ENCODE results near the gene CFHR3.
A peak's percentile ranks its signal among the peaks of the same experiment; 100 is the strongest.
"Not testable (repeated sequence)": the region's sequence is repeated elsewhere in the genome, so short reads cannot be mapped to it uniquely, and the experiment has no call there.

Gene CFHR3

DNA sequence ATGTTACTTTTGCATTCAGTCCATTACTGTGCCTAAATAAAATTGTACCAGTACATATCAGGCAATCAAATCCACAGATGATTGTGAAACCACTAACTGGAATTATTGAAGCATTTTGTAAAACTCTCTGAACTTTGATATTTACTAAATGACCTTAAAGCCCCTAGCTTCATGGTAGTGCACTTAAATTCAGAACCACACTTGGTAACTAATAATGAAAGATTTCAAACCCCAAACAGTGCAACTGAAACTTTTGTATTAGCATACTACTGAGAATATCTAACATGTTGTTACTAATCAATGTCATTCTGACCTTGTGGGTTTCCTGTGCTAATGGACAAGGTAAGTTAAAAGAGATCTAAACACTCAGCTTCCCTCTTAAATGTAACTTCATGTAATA lies at the start of gene CFHR3:
CFHR3 (plus strand) TSS at position 238 of the 400 bp plus-strand sequence; CDS start at position 285, 47 bp downstream.
- DNase-seq: no peak

DNA sequence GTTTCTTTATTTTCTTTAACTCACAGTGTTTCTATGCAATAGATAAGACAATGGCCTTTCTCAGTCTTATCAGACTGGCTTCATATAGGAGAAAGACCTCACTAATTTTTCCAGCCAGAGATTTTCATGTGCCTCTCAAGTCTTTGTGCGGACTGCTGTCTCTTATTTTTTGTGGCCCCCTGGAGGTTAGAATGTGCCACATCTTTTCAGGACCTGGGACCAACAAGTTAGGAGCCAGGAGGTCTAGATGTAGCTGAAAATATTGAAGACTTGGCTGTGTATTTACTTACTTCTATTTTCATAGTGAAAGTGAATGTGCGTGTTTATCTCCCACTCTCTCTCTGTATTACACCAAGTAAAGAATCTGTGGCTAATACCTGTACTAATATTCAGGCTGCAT lies 42.1 kb upstream of the CFHR3 start:
- no peak for DNase-seq

DNA sequence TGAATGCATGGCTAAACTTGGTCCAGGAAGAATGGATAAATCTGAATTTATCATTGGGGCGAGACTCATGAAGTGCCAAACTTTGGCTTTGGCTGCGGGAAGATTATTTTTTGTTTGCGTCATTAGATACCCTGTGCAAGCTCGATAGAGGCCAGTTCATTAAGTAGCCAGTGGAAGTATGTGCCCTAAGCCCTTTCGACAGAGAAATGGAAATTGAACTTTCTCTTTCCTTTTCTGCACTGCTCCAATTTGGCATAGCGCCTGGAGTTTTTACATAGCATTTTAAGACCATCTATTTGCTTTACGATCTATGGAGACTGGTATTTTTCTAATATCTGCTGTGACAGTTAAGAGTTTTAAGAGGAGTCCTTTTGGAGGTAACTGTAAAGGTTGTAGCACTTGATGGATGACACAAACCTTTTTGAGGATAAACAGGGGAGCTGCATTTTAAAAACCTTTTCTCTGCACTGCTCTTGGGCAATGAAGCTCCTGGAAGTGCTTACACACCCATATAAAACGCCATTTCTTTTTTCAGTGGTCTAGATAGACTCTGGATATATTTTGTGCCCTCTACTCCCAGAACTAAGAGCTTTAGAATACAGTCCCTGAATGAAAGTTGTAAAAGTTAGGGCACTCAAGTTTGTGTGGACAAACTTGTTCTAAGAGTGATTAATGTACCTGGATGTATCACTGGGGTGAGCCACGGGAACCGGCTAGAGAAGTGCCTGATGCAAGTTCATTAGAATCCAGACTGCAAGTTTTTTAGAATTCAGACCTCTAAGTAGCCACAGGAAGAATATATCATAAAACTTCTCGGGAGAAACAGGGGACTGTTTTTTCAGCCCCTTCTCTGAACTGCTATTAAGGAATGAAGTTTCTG lies 41.3 kb upstream of the CFHR3 start:
- no peak for DNase-seq

DNA sequence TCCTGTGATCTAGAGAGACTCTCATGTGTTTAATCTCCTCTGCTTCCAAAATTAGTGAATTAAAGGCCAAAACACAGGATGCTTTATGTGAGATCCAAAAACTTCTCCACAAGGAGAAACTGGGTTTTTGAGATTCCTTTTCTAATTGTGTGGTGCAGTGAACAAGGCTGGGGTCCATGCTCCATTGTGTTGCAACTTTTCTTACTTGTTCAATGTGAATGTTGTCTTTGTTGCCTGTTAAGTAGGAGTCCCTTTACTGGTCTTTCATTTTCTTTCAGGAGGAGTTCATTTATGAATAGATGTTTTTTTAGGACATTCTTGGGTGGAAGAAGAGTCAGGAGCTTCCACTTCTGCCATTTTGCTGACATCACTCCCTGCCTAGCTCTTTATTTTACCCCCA lies 40.6 kb upstream of the CFHR3 start:
- no peak for DNase-seq

DNA sequence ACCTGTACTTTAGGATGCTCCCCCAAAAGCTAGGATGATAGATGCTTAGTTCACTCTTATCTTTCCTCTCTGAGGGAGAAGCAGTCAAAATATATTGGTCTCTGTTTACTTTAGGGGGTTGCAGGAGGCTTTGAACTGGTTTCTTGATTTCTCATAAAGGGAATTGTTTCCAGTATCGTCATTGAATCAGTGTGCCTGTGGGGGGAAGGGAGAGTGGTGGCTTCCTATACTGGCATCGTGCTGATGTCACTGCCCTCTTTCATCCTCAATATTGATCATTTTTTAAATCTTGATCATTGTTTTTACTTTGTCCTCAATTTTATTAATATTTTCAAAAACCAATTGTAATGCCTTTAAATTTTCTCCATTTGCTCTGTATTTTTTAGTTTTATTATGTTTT lies 40.2 kb upstream of the CFHR3 start:
- DNase-seq: no peak

DNA sequence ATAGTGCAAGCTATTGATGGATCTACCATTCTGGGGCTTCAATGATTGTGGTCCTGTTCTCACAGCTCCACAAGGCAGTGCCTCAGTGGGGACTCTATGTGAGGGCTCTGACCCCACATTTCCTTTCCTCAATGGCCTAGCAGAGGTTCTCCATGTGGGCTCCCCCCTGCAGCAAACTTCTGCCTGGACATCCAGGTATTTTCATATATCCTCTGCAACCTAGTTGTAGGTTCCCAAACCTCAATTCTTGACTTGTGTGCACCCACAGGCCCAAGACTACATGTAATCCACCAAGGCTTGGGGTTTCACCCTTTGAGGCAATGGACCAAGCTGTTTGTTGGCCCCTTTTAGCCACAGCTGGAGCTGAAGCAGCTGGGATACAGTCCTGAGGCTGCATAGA lies 35.9 kb upstream of the CFHR3 start:
- DNase-seq: no peak

DNA sequence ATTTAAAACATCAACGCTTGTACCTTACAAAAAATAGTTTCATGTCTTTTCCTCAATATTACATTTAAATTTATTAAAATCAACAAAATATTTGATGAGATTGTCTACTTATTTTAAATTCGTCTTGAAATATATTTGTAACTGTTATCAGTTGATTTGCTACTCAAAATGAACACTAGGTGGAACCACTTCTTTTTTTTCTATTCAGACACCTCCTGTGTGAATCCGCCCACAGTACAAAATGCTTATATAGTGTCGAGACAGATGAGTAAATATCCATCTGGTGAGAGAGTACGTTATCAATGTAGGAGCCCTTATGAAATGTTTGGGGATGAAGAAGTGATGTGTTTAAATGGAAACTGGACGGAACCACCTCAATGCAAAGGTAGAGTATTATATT lies 31.4 kb upstream of the CFHR3 start:
- DNase-seq: not testable (repeated sequence)

DNA sequence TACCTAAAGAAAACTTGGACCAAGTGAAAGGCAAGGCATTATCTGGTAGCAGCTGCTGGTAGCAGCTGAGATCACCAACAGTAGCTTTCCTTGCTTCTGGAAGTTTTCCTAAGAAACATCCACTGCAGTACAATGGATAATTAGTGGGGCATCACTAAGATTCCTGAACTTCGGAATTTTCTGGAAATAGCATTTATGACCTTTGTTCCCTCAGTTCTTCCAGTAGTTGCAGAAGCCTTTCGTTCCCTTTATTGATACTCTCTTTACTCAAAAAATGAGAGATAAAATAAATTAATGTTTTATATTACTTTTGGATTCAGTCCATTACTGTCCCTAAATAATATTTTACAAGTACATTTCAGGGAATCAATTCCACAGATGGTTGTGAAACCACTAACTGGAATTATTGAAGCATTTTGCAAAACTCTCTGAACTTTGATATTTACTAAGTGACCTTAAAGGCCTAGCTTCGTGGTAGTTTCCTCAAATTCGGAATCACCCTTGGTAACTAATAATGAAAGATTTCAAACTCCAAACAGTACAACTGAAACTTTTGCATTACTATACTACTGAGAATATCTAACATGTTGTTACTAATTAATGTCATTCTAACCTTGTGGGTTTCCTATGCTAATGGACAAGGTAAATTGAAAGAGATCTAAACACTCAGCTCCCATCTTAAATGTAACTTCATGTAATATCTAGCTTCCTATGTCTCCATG lies 9.5 kb upstream of the CFHR3 start:
- not testable (repeated sequence) for DNase-seq

DNA sequence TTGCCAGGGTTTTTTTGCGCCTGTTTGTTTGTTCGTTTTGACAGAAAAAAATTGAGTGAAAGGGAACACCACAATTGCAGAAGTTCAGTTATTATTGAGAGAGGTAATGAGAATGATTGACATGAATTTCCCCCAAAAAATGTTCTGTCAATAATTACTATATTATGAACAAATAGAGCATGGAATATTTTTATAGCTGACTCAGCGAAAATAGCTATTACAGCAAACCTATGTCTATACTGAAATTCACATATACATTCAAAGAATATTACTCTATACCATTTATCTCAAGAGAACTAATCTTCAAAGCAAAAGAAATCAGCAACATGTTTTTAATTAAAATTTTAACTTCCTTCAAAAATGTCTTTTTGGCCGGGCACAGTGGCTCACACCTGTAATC lies 4.8 kb upstream of the CFHR3 start:
- not testable (repeated sequence) for DNase-seq

DNA sequence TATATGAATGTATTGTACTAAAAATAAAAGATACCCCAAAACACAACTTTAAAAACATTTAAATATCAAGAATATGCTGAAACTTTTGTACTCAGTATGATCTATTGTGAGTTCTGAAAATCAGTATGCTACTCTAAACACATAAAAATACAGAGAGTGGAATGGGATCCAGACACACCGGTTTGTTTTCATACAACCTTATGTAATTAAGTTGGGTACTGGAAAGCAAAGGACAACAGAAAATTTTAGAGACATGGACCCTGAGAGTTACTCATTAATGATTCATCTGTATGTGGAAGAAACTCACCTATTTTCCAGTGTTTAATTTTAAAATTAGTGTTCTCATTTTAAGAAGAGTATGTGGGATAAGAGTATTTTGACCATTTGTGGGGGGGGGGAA lies 927 bp upstream of the CFHR3 start:
- no peak for DNase-seq

DNA sequence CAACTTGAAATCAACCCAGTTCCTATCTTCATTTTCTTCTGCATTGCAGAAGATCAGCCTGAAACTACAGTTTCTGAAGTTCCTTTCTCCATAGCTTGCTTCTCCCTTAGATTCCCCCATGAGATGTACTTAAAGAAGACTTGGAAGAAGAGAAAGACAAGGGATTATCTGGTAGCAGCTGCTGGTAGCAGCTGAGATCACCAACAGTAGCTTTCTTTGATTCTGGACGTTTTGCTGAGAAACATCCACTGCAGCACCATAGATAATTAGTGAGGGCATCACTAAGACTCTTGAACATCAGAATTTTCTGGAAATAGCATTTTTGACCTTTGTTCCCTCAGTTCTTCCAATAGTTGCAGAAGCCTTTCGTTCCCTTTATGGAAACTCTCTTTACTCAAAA lies 465 bp upstream of the CFHR3 start:
- DNase-seq: no peak

DNA sequence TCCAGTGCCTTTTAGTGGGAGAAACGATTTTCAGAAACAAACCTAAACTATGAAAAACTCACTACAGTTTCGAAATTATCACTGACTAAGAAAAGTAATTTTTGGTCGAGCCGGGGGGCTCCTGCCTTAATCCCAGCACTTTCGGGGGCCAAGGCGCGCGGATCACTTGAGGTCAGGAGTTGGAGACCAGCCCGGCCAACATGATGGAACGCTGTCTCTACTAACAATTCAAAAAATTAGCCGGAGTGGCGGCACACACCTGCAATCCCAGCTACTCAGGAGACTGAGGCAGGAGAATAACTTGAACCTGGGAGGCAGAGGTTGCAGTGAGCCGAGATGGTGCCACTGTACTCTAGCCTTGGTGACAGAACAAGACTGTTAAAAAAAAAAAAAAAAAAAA lies 3.0 kb downstream of the CFHR3 start:
- DNase-seq: no peak

DNA sequence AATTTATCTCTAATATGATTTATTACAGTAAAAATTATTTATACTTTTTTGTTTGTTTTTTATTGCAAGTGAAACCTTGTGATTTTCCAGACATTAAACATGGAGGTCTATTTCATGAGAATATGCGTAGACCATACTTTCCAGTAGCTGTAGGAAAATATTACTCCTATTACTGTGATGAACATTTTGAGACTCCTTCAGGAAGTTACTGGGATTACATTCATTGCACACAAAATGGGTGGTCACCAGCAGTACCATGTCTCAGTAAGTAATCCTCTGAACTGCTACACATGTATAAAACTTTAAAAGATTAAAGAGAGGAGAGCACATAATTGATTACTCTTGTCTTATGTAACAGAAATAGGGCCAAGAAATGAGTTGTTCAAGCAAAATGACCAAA lies 4.5 kb downstream of the CFHR3 start:
- DNase-seq: no peak

DNA sequence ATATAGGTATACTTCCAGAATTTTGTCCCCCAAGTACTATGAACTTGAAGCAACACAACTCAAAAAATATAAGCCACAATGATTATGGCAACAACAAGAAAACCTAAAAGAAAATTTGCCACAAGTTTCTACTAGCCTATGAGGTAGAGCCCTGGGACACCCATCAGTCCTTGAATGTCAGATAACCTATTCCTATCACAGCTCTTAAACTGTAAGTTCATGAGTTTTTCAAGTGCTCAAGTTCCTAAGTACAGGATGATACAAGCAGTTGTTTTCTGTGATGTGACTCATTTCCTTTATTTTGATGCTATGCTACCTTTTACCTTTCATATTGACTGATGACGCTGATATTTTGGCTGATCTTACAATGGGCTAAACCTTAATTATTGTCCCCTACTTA lies 16.6 kb downstream of the CFHR3 start:
- not testable (repeated sequence) for DNase-seq

DNA sequence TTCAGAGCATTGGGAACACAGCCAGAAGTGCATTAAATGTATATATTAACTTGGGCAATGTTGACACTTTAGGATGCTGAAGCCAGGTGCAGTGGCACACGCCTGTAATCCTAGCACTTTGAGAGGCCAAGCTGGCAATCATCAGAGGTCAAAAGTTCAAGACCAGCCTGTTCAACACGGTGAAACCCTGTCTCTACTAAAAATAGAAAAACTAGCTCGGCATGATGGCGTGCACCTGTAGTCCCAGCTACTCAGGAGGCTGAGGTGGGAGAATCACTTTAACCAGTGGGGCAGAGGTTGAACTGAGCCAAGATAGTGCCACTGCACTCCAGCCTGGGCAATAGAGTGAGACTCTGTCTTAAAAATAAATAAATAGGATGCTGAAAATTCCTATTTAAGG lies 19.5 kb downstream of the CFHR3 start:
- DNase-seq: not testable (repeated sequence)

DNA sequence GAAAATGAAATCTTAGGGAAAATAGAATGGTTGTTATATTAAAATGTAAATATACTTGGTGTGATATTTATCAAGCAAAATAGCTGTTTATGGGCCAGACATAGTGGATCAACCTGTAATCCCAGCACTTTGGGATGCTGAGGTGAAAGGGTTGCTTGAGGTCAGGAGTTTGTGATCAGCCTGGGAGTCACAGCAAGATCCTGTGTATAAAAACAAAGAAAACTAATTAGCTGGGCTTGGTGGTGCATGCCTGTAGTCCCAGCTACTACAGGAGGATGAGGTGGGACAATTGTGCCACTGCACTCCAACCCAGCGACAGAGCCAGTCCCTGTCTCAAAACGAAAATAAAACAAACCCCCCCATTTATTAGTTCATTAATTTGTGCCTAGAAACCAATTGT lies 23.3 kb downstream of the CFHR3 start:
- no peak for DNase-seq

DNA sequence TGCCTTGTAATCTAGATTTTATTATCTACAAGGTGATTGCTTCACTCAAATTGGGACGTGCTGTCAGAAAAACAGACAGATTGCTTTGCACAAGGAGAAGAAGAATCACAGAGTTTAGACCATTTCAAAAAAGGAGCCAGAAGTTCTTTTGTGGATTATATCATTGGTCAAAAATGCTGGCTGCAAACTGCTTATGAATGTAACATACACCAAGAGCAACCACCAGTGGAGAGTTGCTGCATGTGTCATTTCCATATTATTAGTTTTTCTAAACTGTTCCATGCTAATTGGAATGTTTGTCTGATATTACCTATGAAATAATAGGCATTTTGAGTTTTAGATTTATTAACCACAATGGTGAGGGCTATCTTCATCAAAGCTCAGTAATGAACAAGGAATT lies 27.3 kb downstream of the CFHR3 start:
- not testable (repeated sequence) for DNase-seq

DNA sequence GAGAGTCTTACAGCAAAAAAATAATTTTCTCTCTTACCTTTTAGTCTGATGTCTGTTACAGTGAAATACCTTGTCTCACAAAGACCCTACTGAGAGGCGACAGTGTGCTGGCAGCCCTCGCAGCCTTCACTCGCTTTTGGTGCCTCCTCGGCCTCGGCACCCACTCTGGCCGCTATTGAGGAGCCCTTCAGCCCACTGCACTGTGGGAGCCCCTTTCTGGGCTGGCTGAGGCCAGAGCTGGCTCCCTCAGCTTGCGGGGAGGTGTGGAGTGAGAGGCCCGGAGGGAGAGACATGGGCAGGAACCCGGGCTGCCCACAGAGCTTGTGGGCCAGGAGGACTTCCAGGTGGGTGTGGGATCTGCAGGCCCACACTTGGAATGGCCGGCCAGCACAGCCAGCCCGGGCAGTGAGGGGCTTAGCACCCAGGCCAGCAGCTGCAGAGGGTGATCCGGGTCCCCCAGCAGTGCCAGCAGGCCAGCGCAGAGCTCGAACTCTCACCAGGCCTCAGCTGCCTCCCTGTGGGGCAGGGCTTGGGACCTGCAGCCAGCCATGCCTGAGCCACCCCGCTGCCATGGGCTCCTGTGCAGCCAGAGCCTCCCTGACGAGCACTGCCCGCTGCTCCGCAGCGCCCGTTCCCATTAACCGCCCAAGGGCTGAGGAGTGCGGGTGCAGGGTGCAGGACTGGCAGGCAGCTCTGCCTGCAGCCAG lies 34.0 kb downstream of the CFHR3 start:
- no peak for DNase-seq

DNA sequence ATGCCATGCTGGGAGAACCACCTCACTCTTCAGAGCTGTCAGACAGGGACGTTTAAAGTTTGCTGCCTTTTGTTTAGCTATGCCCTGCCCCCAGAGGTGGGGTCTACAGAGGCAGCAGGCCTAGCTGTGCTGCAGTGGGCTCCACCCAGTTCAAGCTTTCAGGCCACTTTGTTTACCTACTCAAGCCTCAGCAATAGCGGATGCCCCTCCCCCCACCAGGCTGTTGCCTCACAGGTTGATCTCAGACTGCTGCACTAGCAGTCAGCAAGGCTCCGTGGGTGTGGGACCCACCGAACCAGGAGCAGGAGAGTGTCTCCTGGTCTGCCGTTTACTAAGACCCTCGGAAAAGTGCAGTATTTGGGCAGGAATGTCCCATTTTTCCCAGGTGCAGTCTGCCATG lies 42.8 kb downstream of the CFHR3 start:
- not testable (repeated sequence) for DNase-seq

DNA sequence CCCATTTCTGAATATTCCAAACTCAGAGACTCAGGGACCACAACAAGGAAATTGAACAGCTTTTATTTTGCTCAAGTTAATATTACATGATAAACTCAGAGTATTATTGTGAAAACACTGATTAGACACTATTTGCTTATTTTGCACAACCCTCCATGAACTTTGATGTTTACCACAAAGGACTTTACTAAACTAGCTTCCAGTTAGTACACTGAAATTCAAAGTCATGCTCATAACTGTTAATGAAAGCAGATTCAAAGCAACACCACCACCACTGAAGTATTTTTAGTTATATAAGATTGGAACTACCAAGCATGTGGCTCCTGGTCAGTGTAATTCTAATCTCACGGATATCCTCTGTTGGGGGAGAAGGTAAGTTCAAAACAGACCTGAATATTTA lies 44.9 kb downstream of the CFHR3 start, which contains the start of gene CFHR1:
CFHR1 (plus strand) TSS at position 201 of the 400 bp plus-strand sequence; CDS start at position 315, 114 bp downstream.
- DNase-seq: not testable (repeated sequence)

DNA sequence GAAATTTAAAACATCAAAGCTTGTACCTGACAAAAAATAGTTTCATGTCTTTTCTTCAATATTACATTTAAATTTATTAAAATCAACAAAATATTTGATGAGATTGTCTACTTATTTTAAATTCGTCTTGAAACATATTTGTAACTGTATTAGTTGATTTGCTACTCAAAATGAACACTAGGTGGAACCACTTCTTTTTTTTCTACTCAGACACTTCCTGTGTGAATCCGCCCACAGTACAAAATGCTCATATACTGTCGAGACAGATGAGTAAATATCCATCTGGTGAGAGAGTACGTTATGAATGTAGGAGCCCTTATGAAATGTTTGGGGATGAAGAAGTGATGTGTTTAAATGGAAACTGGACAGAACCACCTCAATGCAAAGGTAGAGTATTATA lies 53.2 kb downstream of the CFHR3 start:
- DNase-seq: peak; percentile 7
